Ureter (tissue), 1 donor: ENCODE data around the gene PLXNA4. TPM values are rescaled to one million over a fixed set of nuclear protein-coding genes. Genes with fewer than 3 reads are reported as not detected.
"Not testable (repeated sequence)": the region's sequence is repeated elsewhere in the genome, so short reads cannot be mapped to it uniquely, and the experiment has no call there.

Experiments used
- DNase-seq: peaks from one replicate; pipeline ENCODE4 v3.0.0-alpha.2; 2020; ENCODE audit warnings: low spot score
- total RNA-seq: library from RNA; stranded (reverse); gene quantifications from one replicate; pipeline ENCODE4 v1.2.4, GENCODE V29; 2023
- donor health status: DM: yes; HTN: yes; CAD: no.

PLXNA4 gene, protein sequence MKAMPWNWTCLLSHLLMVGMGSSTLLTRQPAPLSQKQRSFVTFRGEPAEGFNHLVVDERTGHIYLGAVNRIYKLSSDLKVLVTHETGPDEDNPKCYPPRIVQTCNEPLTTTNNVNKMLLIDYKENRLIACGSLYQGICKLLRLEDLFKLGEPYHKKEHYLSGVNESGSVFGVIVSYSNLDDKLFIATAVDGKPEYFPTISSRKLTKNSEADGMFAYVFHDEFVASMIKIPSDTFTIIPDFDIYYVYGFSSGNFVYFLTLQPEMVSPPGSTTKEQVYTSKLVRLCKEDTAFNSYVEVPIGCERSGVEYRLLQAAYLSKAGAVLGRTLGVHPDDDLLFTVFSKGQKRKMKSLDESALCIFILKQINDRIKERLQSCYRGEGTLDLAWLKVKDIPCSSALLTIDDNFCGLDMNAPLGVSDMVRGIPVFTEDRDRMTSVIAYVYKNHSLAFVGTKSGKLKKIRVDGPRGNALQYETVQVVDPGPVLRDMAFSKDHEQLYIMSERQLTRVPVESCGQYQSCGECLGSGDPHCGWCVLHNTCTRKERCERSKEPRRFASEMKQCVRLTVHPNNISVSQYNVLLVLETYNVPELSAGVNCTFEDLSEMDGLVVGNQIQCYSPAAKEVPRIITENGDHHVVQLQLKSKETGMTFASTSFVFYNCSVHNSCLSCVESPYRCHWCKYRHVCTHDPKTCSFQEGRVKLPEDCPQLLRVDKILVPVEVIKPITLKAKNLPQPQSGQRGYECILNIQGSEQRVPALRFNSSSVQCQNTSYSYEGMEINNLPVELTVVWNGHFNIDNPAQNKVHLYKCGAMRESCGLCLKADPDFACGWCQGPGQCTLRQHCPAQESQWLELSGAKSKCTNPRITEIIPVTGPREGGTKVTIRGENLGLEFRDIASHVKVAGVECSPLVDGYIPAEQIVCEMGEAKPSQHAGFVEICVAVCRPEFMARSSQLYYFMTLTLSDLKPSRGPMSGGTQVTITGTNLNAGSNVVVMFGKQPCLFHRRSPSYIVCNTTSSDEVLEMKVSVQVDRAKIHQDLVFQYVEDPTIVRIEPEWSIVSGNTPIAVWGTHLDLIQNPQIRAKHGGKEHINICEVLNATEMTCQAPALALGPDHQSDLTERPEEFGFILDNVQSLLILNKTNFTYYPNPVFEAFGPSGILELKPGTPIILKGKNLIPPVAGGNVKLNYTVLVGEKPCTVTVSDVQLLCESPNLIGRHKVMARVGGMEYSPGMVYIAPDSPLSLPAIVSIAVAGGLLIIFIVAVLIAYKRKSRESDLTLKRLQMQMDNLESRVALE (N-terminal part only)
- total RNA-seq = 7.6 TPM

DNA sequence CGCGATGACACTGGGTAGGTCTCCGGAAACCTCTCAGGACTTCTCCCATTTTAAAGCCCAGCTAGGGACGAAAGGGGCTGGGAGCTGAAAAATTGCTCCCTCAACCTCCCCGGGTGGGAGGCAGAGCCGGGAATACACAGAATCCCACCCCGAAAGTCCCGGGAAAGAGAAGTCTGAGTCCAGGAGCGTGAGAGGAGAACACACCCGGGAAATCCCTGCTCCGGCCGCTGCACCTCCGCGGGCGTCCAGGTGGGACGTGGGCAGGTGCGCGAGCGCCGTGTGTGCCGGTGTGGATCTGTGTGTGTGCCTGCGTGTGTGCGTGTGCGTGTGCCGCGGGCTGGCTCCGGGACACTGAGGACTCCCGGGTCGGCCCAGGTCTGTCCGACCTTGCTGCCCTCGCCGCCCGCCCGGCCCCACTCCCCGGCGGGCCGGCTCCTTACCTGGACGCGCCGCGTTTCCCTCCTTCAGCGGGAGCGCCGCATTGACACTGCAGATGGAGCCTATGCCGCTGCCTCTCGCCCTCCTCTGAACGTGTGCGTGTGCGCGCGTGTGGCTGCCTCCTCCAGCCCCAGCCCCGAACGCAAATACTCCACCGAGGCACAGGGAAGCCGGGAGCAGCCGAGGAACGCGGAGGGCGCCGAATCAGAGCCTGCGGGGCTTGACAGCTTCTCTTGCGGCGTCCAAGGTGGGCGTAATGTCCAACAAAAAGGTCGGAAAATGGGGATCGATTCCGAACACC, at the start of gene PLXNA4:
Gene PLXNA4 (minus strand): TSS at position 489 of the 739 bp plus-strand sequence. CDS start 67,777 bp downstream, outside the sequence.
- DNase-seq = no peak

DNA sequence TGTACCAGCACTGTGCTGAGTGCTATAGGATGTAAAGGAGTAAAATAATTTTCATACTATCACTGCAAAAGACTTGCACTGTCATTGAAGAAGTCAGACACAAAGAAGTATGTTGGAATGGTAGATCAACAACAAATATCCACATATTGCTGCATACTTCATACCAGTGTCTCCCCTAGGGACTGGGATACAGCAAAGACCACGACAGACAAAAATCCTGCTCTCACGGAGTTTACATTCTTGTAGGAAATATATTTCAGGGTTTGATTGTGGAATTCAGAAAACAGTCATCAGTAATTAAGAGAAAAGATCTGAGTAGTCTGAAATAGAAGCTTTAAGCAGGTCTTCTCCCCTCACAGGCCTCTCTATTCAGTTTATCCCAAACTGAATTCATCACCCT, 49.4 kb upstream of the PLXNA4 start:
- no peak for DNase-seq

DNA sequence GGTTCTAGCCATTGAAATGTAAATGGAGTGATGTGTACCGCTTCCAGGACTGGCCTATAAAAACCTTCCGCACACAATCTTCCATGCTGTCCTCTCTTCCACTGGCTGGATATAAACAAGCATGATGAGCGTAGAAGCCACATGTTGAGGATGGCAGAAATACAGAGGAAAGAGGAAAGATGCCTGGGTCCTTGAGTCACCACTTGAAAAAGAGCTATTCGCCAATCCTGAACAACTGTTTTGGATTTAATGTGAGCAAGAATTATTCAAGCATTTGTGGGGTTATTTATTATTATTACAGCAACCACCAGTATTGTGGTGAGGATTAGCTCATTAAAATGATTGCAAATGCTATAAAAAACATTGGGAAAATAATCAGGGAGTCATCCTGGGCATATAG, 45.8 kb upstream of the PLXNA4 start:
- no peak for DNase-seq

DNA sequence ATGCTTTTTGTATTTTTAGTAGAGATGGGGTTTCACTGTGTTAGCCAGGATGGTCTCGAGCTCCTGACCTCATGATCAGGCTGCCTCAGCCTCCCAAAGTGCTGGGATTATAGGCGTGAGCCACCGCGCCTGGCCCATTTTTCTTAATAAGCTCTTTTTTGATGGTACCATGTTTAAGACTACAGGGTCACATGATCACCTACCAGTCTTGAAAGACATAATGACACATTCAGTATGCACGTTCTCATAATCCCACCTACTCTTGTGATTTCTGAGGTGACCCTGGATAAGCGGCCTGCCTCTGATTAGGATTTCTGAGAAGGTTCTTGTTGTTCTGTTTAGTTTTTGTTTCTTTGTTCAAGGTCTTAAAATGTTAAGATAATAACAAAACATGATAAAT, 43.7 kb upstream of the PLXNA4 start:
- DNase-seq = no peak

DNA sequence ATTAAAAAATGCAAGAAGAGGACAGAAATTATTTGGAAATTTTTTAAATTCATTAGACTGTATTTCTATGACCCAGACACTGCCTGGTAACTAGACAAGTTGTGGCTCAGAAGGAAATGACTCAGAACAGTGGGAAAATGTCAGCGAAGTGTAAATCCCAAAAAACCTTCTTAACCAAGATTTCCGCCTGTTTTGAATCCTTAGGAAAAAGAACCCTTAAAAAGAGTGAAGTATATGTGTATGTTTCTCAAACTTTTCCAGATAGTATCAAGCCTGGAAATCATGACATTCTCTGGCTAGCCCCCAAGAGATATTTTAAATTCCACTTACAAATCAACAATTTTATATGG, 42.7 kb upstream of the PLXNA4 start:
- DNase-seq = no peak

DNA sequence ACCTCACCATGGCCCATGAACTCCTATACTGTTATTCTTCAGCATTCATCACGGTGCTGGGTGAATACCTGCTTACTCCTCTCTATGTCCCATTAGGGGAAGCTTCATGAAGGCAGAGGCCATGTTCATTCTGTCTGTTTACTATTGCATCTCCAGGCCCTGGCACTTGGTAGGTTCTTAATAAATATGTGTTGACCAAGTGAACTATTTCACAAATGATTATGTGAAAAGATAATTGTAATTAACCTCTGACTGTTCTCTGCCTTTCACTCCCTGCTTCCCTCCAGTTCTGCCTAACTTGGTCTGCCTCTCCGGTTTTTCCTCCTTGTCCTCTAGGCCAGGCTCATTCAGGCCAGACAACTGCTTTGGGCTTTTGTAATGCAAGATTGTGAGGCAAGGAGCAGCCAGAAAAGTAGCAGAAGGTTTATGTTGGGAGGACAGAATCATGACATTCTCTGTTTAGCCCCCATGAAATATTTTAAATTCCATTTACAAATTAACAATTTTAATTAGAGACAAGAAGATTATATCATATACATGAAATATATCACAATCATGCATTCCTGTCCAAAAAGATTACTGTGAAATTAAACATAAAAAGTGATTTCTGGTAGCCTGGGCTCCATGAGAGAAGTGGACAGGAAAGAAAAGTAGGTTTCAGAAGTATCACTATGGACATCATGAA, 42.1 kb upstream of the PLXNA4 start:
- no peak for DNase-seq

DNA sequence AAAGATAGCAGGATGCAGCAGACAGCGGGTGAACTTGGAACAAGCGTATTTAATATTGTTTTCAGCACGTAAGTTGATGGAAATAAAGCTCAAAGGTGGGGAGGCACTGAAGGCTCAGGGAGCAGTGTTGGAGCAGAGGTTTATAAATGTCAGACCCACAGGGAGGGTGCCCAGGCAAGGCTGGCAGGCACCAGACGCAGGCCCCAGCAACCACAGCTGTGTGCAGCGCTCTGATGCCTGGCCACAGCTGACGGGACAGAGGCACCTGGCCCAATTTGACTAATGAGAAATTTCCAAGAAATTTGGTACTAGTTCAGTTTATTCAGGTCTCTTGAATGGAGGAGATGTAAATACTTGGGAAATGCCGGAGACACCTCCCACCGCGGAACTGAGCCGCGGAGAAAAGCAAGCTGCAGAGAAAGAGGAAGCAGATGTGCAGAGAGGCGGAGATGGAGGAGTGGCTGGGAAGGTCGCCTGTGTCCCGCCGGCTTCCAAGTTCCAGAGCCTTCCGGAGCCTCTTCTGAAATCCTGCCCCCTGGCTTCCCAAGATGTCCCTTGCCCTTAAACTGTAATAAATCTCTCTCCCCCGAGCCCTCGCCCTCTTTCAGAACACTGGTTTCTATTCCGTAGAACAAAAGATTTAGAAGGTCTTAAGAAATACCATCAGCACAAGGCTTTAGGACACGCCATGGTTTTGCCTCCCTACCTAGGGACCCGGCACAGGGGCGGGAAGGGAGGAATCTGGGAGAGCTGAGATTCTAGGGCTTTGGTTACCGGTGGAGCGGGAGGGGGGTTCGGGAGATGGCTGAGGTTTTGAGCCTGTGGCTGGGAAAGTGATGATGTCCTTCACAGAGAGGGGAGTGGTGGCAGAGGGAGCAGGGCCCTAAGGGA, 38.4 kb upstream of the PLXNA4 start:
- DNase-seq = peak; percentile 52

DNA sequence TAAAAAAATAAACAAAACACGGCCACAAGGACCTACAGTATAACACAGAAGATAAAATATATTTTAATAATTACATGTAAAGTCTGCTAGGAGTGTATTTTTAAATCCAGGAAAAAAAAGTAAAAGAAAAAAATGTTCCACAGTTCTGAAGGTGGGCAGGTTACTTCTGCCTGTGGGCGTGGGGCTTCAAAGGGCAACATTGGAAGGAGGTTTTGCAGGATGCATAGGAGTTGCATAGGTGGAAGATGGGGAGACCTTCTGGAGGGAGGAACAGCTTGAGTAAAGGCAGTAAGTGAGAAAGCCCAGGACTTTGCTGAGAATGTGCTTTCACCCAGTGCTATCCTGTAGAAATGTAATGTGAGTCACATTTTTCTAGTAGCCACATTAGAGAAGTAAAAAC, 37.5 kb upstream of the PLXNA4 start:
- no peak for DNase-seq

DNA sequence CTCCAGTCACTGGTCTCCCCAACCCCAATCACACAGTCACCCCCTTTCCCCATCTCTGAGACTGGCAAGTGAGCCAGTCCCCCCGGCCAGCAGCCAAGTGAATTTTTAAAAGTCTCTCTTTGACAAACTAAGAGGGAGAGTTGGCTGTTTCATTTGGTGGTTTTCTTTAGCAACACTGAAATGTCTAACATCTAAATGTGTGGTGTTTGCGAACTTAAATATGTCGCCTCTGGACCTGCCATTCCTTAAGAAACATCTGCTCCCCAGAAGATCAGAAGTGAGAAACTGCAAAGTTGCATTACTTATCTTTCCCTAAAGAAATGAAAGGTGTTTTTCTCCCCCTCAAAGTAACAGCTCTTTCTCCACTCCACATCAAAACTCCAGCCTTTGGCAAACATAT, 34.7 kb upstream of the PLXNA4 start:
- DNase-seq = no peak

DNA sequence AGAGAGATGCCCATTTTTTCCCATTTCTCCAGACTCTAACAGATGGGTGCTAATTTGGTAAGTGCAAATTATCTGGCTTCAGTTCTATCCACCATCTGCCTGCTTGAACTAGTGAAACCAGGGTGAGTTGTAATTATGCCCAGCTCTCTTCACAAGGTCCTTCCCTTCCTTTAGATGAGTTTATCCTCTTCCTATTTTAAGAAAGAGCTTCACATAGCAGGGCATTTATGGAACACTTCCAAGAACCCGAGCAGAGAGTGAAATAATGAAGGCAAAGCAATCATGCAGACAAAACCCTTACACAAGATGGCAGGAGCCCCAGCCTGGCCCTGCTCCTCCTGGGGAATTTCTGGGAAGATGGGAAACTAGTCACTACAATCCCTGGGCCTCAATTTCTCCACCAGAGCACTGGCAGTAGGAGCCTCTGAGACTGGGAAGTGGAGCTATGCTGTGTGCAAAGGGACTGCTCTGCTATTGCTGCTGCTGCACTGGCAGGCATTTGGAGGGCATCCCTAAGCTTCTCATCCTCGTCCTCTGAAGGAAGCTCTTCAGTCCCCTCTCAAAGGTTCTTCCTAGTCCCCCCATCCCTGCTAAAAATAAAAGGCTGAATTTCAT, 33.7 kb upstream of the PLXNA4 start:
- DNase-seq = no peak

DNA sequence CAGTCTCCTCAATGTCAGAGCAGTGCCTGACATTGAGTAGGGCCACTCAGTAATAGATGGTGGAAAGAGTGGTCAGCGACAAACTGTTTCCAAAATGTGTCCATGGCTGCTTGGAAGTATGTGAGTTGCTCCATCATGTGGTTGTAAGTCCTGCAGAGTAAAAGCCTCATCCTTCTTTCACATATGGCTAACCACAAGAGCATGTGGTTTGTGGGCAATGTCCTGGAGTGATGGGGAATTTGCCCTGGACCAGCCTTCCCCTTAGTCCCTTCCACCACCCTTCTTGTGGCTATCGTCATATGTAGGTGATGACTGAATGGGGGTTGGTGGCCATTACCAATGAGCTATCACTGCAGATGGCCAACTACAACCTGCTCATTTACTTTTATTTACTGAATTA, 33.0 kb upstream of the PLXNA4 start:
- no peak for DNase-seq

DNA sequence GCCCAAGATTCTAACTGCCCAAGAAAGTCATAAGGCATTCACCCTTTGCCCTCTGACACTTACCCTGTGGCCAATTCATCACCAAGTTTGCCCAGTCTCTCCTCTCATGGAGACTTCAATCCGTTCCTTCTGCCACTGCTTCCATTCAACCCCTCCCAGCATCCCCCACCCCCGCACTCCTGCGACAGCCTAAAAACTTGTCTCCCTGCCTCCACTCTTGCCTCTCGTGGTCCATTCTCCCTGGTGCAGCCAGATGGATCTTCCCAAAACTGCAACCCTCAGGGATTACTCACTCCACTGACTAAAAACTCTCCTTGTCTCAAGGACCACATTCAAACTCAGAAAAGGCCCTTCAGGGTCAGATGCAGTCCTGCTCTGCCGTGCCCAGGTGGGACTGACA, 32.3 kb upstream of the PLXNA4 start:
- no peak for DNase-seq

DNA sequence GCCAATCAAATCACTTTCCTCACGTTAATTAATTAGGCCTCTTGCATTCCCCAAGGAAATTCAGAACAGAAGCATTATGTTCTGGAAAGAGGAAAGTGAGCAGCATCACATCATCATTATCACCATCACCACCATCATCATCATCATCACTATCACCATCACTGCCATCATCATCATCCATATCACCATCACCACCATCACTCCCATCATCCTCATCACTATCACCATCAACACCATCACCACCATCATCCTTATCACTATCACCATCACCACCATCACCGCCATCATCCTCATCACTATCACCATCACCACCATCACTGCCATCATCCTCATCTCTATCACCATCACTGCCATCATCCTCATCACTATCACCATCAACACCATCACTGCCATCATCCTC, 31.4 kb upstream of the PLXNA4 start:
- no peak for DNase-seq

DNA sequence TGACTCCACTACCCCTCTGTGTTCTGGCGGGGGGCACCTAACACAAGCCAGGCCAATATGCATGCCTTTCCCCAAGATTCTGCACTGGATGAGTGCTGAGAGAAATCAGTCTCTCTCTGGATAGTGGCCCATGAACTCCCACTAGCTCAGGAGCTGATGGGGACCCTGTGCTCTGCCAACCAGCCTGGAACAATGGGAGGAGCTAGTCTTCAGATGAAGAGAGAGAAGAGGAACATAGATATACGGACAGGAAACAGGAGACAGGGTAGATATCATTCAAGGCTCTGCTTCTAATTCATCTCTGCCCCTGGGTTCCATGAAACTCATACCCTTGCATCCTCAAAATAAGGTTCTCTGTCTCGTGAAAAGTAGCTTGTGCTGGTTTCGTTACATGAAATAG, 27.9 kb upstream of the PLXNA4 start:
- no peak for DNase-seq

DNA sequence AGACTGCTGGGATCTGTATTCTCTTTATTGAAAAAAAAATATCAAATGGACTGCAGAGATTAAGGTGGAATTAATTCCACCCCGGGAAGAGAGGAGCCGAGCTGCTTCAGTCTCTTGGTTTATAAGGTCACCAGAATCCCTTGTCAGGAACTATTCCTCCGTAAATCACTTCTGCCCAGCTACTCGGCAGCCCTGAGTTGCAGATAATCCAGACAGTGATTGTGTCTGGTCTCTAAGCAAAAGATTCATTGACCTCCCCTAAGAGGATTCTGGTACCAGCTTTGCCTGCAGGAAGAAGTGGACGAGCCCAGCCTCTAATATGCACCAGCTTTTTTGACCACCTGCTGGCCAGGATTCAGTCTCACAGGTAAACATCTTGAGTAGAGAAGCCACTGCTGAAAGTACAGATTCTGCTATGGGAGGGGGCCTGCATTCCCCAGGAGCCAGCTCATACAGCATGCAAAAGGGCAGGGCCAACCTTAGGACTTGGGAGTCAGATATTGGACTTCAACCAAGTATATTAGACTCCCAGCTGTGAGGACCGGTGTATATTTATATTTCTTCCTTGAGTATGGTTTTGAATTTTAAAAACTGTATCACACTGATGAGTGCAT, 27.1 kb upstream of the PLXNA4 start:
- DNase-seq = no peak

DNA sequence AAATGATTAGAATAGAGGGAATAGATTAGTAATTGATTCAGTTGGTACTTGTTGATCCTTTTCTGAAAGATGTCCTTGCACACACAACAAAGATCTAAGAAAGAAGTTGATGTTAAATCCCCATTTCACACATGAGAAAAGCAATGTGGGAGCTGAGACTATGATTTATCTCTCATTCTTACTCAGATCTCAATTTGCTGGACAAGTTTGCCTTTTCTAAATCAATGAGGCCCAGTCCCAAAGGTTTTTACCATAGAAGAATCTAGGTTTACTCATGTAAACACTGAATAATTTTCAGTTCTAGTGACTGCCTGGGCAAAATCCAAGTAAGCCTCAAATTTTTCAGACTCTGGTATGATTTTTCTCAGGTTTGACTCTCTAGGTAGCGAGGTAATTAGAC, 25.5 kb upstream of the PLXNA4 start:
- no peak for DNase-seq

DNA sequence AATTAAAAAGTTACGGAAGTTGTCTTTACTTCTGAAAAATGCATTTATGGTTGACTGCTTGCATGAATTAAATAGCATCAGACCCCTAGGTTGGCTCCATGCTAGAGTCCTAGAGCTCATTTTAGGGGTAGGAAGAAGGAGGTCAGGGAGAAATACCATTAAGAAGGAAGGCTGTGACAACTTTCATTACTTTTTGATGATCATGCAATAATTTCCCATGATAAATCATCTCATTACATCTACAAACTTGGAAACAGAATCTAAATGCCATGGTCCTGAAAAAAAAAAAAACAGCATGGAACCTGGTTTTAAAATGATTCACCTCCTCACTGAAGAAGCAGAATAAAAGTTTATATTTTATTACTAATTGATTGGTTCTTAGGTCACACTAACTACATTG, 20.3 kb upstream of the PLXNA4 start:
- DNase-seq = no peak

DNA sequence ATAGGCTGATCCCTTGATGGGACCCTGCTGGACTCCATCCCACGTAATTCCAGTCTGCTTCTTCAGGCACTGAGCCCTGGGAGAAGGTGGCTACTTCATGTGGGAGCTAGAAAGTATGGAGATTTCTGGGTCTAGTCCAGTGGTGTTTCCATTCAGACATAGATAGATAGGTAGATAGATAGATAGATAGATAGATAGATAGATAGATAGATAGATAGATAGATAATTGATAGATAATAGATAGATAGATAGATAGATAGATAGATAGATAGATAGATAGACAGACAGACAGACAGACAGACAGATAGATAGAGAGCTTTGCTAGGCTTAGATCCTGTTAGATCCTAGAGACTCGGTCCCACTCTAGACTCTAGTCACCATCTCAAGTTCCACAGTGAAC, 18.5 kb upstream of the PLXNA4 start:
- not testable (repeated sequence) for DNase-seq

DNA sequence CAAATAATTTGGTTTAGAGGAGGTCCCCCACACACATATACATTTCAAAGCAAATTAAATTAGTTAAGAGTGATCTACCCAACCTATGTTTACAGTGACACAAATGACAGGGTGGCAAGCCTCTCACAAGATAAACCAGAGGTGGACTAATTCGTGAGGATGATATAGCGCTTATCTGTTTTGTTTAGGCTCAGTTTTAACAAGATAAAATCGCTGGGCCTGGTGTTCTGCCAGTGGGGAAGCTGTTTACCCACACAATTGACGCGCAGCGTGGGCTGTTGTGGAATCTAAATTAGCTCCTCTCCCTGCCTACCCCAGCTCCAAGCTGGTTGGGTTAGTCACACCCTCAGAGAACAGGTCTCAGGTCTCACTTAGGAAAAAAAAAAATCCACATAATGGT, 16.7 kb upstream of the PLXNA4 start:
- DNase-seq = no peak
